HG02763 (cell line): ENCODE results near the gene BTBD9.
"Not testable (repeated sequence)": the region's sequence is repeated elsewhere in the genome, so short reads cannot be mapped to it uniquely, and the experiment has no call there.

Experiments used
- ATAC-seq: cut with Tn5 transposase; IDR thresholded peaks from one replicate; pipeline ENCODE4 v1.9.1; 2021; ENCODE audit warnings: mild to moderate bottlenecking, moderate library complexity; ENCODE audit not compliant: unreplicated experiment

The BTBD9 gene

DNA sequence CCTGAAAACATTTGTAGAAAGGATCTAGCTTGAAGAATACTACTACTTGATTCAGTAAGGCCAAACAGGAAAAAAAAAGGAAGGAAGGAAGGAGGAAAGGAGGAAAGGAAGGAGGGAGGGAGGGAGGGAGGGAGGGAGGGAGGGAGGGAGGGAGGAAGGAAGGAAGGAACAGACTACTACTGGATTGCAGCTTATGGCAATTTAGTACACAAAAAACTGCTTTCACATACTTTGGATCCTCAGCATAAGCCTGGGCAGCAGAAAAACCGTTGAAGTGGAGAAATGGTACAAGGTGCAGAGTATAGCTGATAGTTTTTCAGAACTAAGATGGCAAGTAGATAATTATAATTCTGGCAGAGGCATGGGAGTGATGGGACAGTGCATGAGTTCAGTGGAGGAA, 201.6 kb downstream of the BTBD9 start:
- ATAC-seq: no peak

GRCh38 chr6:38436726-38437465, 202.8 kb downstream of the BTBD9 start:
- no peak for ATAC-seq

DNA sequence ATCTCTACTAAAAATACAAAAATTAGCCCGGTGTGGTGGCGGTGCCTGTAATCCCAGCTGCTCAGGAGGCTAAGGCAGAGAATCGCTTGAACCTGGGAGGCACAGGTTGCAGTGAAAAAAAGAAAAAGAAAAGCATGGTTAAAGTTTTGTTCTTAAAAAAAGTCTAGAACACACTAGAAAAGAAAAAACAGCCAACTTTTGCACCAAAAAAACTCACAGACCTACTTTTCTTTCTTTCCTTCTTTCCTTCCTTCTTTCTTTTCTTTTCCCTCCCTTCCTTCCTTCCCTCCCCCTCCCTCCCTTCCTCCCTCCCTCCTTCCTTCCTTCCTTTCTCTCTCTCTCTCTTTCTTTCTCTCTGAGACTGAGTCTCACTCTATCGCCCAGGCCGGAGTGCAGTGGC, 204.4 kb downstream of the BTBD9 start:
- no peak for ATAC-seq

GRCh38 chr6:38434051-38434450, 205.7 kb downstream of the BTBD9 start:
- no peak for ATAC-seq

DNA sequence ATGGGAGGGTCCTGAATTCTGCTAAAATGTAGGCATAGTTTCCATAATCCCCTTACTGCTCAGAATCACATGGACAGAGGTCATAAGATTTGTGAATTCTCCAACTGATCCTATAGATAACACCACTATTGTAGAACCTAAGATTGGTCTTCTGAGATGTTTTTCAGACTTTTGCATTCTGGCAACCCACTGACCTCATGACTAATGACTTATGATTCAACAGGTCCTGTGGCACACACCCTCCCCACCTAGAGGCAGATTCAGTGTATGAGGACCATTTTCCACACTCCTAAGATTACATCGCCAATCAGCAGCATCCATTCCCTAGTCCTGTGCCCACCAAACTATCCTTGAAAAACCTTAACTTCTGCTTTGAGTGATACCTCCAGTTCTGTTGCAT, 207.2 kb downstream of the BTBD9 start:
- ATAC-seq: no peak

GRCh38 chr6:38432079-38432478, 207.7 kb downstream of the BTBD9 start:
- no peak for ATAC-seq

GRCh38 chr6:38429546-38429945, 210.2 kb downstream of the BTBD9 start:
- ATAC-seq: no peak

DNA sequence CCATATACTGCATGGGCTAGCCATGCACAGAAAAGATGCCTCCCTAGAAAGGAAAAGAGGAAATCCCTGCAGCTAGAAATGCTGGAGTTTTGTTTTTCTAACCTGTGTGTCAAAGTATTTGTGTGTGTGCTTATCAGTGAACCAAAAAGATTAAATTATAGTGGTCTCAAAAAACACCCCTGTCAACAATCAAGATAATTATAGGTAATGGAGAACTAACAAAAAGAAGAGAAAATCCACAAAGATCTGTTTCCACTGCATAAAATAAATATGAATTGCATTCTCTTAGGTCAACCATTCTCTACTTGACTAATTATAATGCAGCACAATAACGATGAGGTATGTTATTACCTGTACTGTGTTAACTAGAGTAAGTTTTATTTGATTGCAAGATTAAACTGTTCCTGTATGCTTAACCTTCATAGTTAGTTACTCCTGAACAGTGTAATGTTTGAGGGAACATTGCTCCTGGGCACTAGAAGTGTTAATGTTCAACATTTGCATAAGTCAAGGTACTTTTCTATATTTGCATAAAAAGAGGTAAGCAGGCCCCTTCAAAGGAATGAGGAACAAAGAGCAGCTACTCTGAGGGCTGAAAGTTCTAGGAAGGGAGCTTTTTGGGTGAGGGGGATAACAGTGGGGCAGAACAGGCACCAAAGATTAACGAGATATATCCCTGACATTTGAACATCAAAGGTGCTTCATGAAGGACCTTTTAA, 212.1 kb downstream of the BTBD9 start:
- ATAC-seq: peak; percentile 57

DNA sequence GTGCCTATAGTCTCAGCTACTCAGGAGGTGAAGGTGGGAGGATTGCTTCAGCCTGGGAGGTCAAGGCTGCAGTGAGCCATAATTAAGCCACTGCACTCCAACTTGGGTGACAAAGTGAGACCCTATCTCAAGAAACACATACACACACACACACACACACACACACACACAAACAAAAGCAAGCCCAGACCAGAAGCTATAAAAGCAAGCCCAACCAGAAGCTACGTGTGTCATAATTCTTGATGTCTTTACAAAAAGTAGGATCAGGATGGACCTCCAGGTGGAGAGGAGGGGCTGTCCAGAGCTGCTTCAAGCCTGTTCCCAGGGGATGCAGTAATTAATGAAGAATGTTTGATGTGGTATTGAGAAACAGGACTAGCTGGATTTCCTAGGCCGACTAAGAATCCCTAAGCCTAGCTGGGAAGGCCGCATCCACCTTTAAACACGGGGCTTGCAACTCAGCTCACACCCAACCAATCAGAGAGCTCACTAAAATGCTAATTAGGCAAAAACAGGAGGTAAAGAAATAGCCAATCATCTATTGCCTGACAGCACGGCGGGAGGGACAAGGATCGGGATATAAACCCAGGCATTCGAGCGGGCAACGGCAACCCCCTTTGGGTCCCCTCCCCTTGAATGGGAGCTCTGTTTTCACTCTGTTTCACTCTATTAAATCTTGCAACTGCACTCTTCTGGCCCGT, 213.8 kb downstream of the BTBD9 start:
- not testable (repeated sequence) for ATAC-seq

DNA sequence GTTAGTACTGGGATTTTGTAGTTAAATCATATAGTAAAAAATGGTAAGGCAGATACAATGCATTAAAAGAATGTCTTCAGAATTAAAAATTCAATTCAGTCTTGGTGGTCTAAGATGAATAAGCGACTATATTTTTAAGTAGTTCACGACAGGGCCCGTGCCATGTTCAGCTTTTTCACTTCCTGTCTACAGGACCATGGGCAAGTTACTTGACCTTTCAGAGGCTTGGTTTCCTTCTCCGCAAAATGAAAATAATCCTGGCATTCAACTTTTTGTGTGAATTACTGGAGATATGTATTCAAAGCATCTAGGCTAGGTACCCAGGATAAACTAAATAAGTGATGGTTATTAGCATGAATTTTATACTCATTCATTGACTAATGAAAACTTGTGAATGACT, 216.0 kb downstream of the BTBD9 start:
- no peak for ATAC-seq

DNA sequence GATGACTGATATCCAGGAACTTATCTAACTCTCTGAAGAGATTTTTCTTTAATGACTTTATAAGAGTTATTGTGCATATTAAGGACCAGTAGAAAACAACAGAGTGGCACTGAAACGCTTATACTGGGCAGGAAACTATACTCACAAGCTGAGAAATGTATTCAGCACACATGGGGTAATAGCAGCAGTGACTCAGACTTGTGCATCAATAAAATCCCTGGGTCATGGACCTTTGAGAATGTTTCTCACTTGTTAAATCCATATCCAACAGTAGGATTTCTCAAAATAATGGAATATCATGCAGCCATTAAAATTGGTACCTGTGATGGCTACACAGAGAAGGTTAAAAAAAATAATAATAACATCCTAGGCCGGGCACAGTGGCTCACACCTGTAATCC, 219.5 kb downstream of the BTBD9 start:
- no peak for ATAC-seq

DNA sequence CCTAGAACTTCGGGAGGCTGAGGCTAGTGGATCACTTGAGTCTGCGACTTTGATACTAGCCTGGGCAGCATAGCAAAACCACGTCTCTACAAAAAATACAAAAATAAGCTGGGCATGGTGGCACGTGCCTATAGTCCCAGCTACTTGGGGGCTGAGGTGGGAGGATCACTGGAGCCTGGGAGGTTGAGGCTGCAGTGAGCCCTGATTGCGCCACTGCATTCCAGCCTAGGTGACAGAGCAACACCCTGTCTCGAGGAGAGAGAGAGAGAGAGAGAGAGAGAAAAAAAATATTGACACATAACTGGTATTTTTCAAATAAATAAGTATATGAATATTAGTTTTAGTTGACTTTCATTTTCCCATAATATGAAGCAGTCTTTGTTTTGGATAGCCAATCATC, 222.2 kb downstream of the BTBD9 start:
- ATAC-seq: no peak

DNA sequence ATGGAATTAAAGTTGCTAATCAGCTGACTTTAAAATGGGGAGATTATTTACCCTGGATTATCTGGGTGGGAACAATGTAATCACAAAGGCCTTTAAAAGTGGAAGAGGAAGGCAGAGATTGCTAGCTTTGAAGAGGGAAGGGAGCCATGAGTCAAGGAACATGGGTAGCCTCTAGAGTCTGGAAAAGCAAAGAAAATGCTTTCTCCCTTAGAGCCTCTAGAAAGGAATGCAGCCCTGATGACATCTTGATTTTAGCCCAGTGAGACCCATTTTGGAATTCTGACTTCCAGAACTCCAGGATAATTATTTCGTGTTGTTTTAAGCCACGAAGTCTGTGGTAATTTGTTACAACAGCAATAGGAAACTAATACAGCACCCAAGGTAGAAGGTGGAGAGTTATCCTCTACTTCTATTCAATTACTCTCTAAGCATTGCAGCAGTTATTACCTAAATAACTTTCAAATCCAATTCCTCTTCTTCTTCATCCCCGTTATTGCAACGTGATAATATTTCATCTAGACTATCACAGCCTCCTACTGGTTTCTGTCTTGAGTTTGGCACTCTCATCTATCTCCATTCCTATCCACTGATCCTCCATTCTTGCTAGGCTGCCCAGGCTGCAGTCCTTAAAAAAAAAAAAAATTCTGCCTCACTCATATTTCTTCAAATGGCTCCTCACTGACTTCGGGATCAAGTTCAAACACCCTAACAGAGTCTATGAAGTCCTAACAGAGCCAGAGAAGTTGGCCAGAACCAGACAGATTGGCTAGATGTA, 224.3 kb downstream of the BTBD9 start:
- ATAC-seq: no peak

DNA sequence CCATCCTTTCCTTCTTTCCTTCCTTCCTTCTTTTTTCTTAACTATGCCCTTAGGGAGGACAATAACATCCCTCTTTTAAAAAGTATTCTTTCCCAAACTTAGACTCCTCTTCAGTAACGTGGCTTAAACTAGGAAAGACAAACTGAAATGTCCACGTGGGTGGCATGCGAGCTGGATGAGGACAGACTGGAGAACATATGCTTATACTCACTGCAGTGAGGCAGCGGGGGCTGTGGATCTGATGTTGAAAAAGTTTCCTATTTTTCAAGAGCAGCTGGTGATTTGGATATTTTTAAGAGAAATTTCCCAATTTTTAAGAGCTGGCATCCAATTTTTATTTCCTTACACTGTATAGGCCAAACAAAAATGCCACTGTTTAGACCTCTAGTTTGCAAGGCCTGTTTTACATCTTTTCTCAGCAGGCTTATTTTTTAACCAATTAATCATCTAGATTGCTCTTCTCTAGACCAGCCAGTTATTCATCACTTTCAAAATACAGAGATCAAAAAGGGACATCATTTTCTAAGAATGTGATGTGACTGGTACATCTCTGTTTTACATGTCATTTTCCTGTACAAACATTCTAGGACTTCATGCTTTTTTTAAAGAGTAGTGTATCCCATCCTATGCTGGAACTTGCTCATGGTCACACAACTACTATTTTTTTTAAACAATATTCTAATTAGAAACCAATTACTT, 226.5 kb downstream of the BTBD9 start:
- no peak for ATAC-seq

DNA sequence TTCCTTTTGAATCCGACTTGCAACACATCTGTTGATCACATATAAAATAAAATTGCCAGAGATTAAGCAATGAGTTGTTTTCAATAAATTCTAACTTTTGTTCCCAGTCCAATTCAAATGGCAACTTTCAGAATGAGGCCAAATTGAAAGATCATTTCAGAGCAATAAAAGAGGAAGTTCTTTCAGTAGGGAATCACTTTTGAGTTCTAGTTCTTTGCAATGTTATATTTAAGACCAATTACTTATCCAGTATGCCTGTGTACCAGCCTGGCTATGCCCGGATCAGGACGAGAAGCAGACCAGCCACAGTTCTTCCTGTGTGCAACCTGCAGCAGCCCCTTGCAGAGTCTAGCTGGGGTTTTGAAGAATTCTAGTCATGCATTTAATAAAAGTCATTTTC, 232.5 kb downstream of the BTBD9 start:
- ATAC-seq: no peak

GRCh38 chr6:38406096-38406495, 233.6 kb downstream of the BTBD9 start:
- ATAC-seq: no peak

DNA sequence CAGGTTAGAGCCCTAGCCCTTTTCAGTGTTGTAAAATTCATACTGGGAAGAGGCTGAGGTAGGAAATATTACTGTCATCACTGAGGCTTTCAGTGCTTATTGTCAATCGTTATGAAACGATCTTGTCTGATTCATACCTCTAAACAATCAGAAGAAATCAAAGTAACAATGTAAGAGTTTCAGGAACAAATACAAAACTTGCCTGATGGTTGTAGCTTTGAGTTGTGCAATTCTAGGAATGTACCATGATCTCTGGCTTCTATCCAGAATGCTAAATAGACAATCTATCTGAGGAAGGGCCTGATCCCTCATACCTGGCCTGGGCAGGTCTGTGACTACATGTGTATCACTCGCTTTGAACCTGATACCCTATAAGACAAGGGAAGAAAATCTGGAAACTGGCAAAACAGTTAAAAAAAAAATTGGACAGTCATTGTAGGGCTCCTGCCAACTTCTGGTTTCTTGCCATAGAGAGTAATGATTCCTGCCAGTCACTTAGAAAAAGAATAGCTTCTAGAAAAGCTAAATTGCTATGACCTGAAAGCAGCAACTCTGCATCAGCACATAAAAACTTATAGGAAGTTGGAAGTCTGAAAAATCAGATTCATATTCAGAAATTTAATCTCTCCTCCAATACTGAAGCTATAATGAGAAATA, 234.7 kb downstream of the BTBD9 start:
- ATAC-seq: no peak

DNA sequence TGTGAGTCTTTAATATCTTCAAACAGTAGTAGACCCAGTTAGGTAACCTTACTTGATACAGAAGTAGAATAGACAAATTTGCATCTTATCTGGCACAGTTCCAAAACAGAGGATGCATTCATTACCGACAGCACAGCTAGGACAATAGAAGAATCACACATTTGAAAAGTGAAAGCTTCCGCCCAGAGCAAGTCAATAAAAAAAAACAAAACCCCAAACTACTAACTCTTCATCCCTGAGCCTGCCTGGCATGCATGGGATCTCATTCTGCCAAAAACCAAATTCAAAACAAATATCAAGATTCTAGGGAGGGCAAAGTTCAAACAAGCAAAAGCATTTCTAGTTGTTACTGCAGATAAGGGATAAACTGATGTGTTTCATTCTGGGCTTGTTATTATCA, 235.4 kb downstream of the BTBD9 start:
- ATAC-seq: no peak

- ATAC-seq: no peak
These were observed 236.2 kb downstream of the BTBD9 start for GRCh38 chr6:38403548-38403947.

DNA sequence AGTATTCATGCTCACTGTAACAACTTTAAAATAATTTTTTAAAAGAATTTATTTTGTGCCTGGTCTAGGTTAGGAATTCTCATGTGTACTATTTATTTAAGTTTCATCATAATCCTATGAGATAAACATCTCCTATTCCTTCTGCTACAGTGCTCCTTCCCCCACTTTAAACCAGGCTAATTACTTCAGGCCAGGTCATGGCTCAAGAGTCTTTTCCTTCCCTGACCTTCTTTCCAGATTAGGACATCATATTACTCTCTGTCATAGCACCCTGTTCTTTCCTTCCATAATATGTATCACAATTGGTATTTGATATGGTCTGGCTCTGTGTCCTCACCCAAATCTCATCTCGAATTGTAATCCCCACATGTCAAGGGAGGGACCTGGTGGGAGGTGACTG, 239.0 kb downstream of the BTBD9 start:
- ATAC-seq: no peak
